Glutamatergic neuron (in vitro differentiated cells): Measurements from ENCODE around the gene LIPC. TPM values are rescaled to one million over a fixed set of nuclear protein-coding genes. Genes with fewer than 3 reads are reported as not detected.

Experiments used
- DNase-seq: peaks from one replicate; pipeline ENCODE4 v3.0.0; 2022
- H3K27ac Mint-ChIP-seq: one replicate; pipeline ENCODE4 v1.8.0; 2020; ENCODE audit warnings: mild to moderate bottlenecking, mixed read lengths, inconsistent platforms; ENCODE audit not compliant: unreplicated experiment
- H3K27me3 Mint-ChIP-seq: one replicate; pipeline ENCODE4 v1.8.0; 2020; ENCODE audit warnings: mild to moderate bottlenecking, moderate library complexity, mixed read lengths, inconsistent platforms; ENCODE audit not compliant: unreplicated experiment
- H3K36me3 Mint-ChIP-seq: one replicate; pipeline ENCODE4 v1.8.0; 2020; ENCODE audit warnings: mild to moderate bottlenecking, mixed read lengths, inconsistent platforms; ENCODE audit not compliant: unreplicated experiment
- H3K4me1 Mint-ChIP-seq: one replicate; pipeline ENCODE4 v1.8.0; 2020; ENCODE audit warnings: mild to moderate bottlenecking, low read depth, mixed read lengths, inconsistent platforms; ENCODE audit not compliant: unreplicated experiment
- H3K4me3 Mint-ChIP-seq: one replicate; pipeline ENCODE4 v1.8.0; 2020; ENCODE audit warnings: mild to moderate bottlenecking, mixed read lengths, inconsistent platforms; ENCODE audit not compliant: unreplicated experiment
- H3K9me3 Mint-ChIP-seq: one replicate; pipeline ENCODE4 v1.8.0; 2020; ENCODE audit warnings: mild to moderate bottlenecking, moderate library complexity, mixed read lengths, inconsistent platforms; ENCODE audit not compliant: unreplicated experiment
- CTCF ChIP-seq: fragments of 200-600 bp; sonication (generic); IDR thresholded peaks from one replicate; pipeline ENCODE4 v1.5.0; 2021; ENCODE audit not compliant: partially characterized antibody, unreplicated experiment
- total RNA-seq: library from RNA; stranded (reverse); fragmentation: NEBNext Ultra II Directional; extraction: Animal tissue kit (Norgen Biotek cat#: 25700); gene quantifications from one replicate; pipeline ENCODE4 v1.2.1, GENCODE V29; 2021; ENCODE audit not compliant: unreplicated experiment

The LIPC gene
- total RNA-seq, 1 donor from 2014 or later = not detected

DNA sequence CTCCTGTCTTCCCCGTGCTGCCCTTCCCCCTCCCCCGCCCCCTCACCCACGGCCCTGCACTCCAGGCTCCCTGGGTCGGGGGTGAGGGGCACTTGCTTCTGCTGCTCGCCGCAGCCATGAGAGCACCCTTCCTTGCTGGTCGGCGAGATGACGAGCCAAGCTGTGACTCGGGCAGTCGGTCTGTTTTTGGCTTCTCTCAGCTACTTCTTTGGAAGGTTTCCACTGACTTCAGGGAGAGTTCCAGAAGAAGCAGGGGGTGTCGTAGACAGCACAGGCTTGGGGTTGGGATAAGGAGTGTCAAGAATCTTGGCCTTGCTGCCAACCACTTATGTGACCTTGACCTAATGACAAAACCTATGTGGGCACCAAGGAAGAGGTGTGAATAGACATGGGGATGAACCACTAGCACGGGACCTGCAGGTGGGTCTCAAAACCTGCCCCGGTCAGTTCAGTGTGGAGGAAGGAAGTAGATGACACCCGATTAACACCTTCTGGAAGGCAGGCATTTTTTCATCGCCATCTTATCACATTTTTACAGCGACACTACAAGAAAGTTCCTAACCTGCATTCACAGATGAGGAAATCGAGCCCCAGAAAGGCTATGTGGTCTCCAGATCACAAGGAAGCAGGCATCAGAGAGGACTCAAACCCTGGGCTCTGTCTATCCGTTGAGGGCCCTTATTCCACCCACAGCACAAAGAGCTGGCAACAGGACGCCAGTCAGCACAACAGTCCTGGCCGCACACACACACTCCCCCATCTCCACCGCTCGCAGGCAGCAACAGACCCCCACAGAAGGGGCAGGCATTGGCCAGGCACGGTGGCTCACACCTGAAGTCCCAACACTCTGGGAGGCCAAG lies 120.9 kb downstream of the LIPC start:
- H3K4me3 Mint-ChIP-seq = no peak overlapping the region

GRCh38 chr15:58553365-58553918 lies 121.7 kb downstream of the LIPC start:
- Mint-ChIP-seq H3K27me3 (peaks cover 4% of the 10 kb centered on the region), H3K4me1 (peaks cover 33% of the 10 kb centered on the region), H3K4me3 (no peak overlapping the region), H3K27ac (no peak overlapping the region), H3K9me3 (peaks cover 9% of the 10 kb centered on the region), H3K36me3 (no peaks in the 10 kb centered on the region)
- TF ChIP-seq CTCF = no peak
- DNase-seq = no peak

More for the DNA sequence above, 120.9 kb downstream of the LIPC start:
- peaks cover 33% of the 10 kb centered on the region for H3K4me1 Mint-ChIP-seq
- H3K27ac Mint-ChIP-seq = no peak overlapping the region
- no peak for DNase-seq
- peaks cover 4% of the 10 kb centered on the region for H3K27me3 Mint-ChIP-seq
- TF ChIP-seq CTCF = no peak
- H3K9me3 Mint-ChIP-seq = peaks cover 9% of the 10 kb centered on the region
- H3K36me3 Mint-ChIP-seq = no peaks in the 10 kb centered on the region

DNA sequence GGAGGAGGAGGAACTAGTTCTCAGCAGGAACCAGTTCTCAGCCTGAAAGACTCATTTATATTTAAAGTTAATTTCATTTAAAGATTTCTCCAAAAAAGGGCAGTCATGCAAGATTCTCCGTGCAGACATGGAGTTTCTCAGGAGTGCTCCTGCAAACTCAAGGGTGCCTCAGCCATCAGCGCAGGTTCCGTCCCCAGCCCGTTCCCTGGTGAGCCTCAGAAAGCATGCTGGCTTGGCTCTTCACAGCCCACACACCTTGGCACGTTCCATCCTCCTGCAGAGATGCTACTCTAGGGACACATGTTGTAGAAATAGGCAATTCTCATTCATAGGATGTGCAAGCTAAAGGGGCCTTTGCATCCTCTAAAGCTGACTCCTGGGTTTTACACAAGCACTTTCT lies 123.0 kb downstream of the LIPC start:
- Mint-ChIP-seq H3K36me3 (no peaks in the 10 kb centered on the region), H3K4me3 (no peak overlapping the region), H3K9me3 (peaks cover 9% of the 10 kb centered on the region), H3K27ac (peak overlapping the region; percentile 28), H3K4me1 (peaks cover 28% of the 10 kb centered on the region), H3K27me3 (peaks cover 4% of the 10 kb centered on the region)
- TF ChIP-seq CTCF = no peak
- no peak for DNase-seq

GRCh38 chr15:58555162-58556027 lies 123.6 kb downstream of the LIPC start:
- peaks cover 4% of the 10 kb centered on the region for H3K27me3 Mint-ChIP-seq
- H3K27ac Mint-ChIP-seq = peak overlapping the region; percentile 82
- peak; percentile 64 for DNase-seq
- no peak for TF ChIP-seq CTCF
- H3K4me1 Mint-ChIP-seq = peaks cover 21% of the 10 kb centered on the region
- peaks cover 6% of the 10 kb centered on the region for H3K9me3 Mint-ChIP-seq
- peak overlapping the region; percentile 48 for H3K4me3 Mint-ChIP-seq
- no peaks in the 10 kb centered on the region for H3K36me3 Mint-ChIP-seq
